Esophagus squamous epithelium (tissue), 4 donors: ENCODE results near the gene SLC35E2B.

Experiments used
- POLR2A ChIP-seq, 4 donors: fragments of 450-650 bp; IDR thresholded peaks; one replicate each; pipeline ENCODE4 v1.6.1; 2017; ENCODE audit warnings: antibody characterized with exemption in 4 of 4, mild to moderate bottlenecking in 4 of 4, moderate library complexity in 3 of 4
- TF ChIP-seq, protein P1 (sequence below), 6 experiments: fragments of 450-650 bp in 4 of 6; fragments of 200-600 bp in 2 of 6; sonication (generic) in 2 of 6; IDR thresholded peaks; one replicate each; pipeline ENCODE4 v1.5.1; 2016 to 2019; ENCODE audit warnings: antibody characterized with exemption in 6 of 6, mild to moderate bottlenecking in 4 of 6, moderate library complexity in 4 of 6

DNA sequence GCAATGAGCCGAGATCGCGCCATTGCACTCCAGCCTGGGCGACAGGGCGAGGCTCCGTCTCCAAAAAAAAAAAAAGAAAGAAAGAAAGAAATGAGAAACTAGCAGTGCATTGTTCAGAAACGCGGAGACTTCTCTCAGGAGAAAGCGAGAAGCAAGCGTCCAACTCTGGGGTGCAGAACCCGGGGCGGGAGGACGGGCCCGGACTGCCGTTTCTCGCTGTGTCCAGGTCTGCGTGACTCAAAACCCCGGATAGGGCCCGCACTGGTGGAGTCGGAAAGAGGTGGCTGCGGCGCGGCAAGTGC, 77.7 kb downstream of the SLC35E2B start:
- no peak for TF ChIP-seq POLR2A (IDR thresholded peaks at IDR 0.05)
- TF ChIP-seq, protein P1, sequence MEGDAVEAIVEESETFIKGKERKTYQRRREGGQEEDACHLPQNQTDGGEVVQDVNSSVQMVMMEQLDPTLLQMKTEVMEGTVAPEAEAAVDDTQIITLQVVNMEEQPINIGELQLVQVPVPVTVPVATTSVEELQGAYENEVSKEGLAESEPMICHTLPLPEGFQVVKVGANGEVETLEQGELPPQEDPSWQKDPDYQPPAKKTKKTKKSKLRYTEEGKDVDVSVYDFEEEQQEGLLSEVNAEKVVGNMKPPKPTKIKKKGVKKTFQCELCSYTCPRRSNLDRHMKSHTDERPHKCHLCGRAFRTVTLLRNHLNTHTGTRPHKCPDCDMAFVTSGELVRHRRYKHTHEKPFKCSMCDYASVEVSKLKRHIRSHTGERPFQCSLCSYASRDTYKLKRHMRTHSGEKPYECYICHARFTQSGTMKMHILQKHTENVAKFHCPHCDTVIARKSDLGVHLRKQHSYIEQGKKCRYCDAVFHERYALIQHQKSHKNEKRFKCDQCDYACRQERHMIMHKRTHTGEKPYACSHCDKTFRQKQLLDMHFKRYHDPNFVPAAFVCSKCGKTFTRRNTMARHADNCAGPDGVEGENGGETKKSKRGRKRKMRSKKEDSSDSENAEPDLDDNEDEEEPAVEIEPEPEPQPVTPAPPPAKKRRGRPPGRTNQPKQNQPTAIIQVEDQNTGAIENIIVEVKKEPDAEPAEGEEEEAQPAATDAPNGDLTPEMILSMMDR (IDR thresholded peaks at IDR 0.05): no peak
